ENCODE results near the gene DDX25. TPM values are rescaled to one million over a fixed set of nuclear protein-coding genes. Genes with fewer than 3 reads are reported as not detected.
A peak's percentile ranks its signal among the peaks of the same experiment; 100 is the strongest.

DDX25 gene
- total and polyA plus RNA-seq, 2 of the 13 experiments (the other 11 are each of a cell fraction or from before 2014, with no cell fraction given) = 0.17 to 0.29 TPM

GRCh38 chr11:125968354-125968753, 64.0 kb downstream of the DDX25 start (continued):
- TF ChIP-seq ZC3H13 (CRISPR knock-in tag; IDR thresholded peaks at IDR 0.05) = no peak
- TF ChIP-seq TAF1 (CRISPR knock-in tag; IDR thresholded peaks at IDR 0.05) = no peak
- no peak for TF ChIP-seq ZBTB44 (CRISPR knock-in tag; IDR thresholded peaks at IDR 0.05)
- no peak for TF ChIP-seq HDAC2 (CRISPR knock-in tag; IDR thresholded peaks at IDR 0.05)
- TF ChIP-seq AGO2 (optimal IDR thresholded peaks at IDR 0.05; ENCODE audit: low read depth, low read length) = no peak
- no peak for TF ChIP-seq ZNF883 (CRISPR knock-in tag; IDR thresholded peaks at IDR 0.05; ENCODE audit: not compliant biosample characterization)
- TF ChIP-seq FOXP1 (IDR thresholded peaks at IDR 0.05) = no peak
- peak; percentile 74 for TF ChIP-seq FOXP1 (CRISPR knock-in tag; IDR thresholded peaks at IDR 0.05)
- no peak for TF ChIP-seq IKZF5 (CRISPR knock-in tag; IDR thresholded peaks at IDR 0.05)

DNA sequence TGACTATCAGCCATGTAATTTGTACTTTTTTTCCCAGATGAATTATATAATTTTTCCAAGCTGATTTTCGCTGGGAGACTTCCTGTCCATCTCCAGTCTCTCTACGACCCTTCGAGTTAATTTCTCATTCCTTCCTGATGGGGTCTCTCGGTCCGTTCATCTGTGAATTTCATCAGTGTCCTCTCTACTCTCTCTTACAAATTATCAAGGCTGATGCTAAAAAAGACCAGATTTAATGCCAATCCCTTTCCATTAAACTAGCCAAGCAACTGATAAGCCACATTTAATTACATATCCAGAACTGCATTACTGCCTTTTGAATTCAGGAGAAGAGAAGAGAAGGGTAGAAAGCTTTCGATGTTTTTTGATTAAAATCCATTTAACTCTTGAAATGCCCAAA, 67.3 kb downstream of the DDX25 start:
- in situ Hi-C loops (cut with HindIII; ENCODE audit: extremely low pct_ligation_motif_present, low pct_unique_long_range_greater_than_20kb) = no loop called here
- Histone ChIP-seq H3K4me1 (ENCODE audit: insufficient read depth, low read length) (peaks cover 28% of the 10 kb centered on the region), H3K4me3 (replicated peaks in 1 of 3; ENCODE audit: insufficient read depth in 1 of 3, low read depth in 2 of 3, low read length in 3 of 3) (no peak overlapping the region), H3K27me3 (ENCODE audit: control insufficient read depth in 1 of 2, insufficient read depth in 2 of 2, low read length in 2 of 2) (no peaks in the 10 kb centered on the region), H3K9ac (ENCODE audit: insufficient read depth, low read depth, low read length) (no peak overlapping the region), H3K4me2 (ENCODE audit: low read depth, low read length) (no peak overlapping the region), H2AFZ (ENCODE audit: low read length) (no peak overlapping the region), H3K9me3 (ENCODE audit: low read length) (no peaks in the 10 kb centered on the region), H3K27ac (ENCODE audit: extremely low read length, insufficient read depth, low read length) (no peak overlapping the region), H3K36me3 (replicated peaks in 1 of 2; ENCODE audit: control insufficient read depth in 1 of 2, insufficient read depth in 2 of 2, low read length in 2 of 2) (peaks cover 0 to 3% of the 10 kb centered on the region in 2 experiments; a peak in 1 of 5 replicates), H4K20me1 (ENCODE audit: insufficient read depth, low read length) (no peaks in the 10 kb centered on the region), H3K79me2 (ENCODE audit: insufficient read depth, low read length) (no peaks in the 10 kb centered on the region)
- ChIA-PET CTCF (ENCODE audit: low intra/inter-chr PET ratio, low total read pairs) (no interaction called here), POLR2A (no interaction called here)
- no peak for DNase-seq (ENCODE audit: low spot score)
- no TSS peak for BruUV-seq (replicated peaks)
- WGBS (ENCODE audit: low lambda C conversion rate) = 96% methylated on average over 6 of the region's 6 CpGs
- TF ChIP-seq, protein P1, sequence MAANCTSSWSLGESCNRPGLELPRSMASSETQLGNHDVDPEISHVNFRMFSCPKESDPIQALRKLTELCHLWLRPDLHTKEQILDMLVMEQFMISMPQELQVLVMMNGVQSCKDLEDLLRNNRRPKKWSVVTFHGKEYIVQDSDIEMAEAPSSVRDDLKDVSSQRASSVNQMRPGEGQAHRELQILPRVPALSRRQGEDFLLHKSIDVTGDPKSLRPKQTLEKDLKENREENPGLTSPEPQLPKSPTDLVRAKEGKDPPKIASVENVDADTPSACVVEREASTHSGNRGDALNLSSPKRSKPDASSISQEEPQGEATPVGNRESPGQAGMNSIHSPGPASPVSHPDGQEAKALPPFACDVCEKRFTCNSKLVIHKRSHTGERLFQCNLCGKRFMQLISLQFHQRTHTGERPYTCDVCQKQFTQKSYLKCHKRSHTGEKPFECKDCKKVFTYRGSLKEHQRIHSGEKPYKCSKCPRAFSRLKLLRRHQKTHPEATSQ (CRISPR knock-in tag; IDR thresholded peaks at IDR 0.05; ENCODE audit: borderline replicate concordance) = no peak
- TF ChIP-seq TEAD3 (CRISPR knock-in tag; optimal IDR thresholded peaks at IDR 0.05; ENCODE audit: borderline replicate concordance) (peak; percentile 30), HNRNPUL1 (IDR thresholded peaks at IDR 0.05; ENCODE audit: low read depth, low read length) (no peak)
- intact Hi-C loops (cut with micrococcal nuclease; ENCODE audit: unreplicated experiment) = no loop called here
- FAIRE-seq = no peak
- no peak for ATAC-seq
